ENCODE data around the gene SCUBE1.

- TF ChIP-seq EZH2phosphoT487 (IDR thresholded peaks at IDR 0.05; ENCODE audit: insufficient read depth, low read depth), result no peak
- TF ChIP-seq EZH2 (IDR thresholded peaks at IDR 0.05; ENCODE audit: insufficient read depth, poor library complexity, severe bottlenecking), result no peak
Observed at GRCh38 chr22:43173976-43174720, 169.0 kb downstream of the SCUBE1 start.

All from GM23248 (cell line).